HepG2 (cell line): ENCODE results near the gene PRMT5. TPM values are rescaled to one million over a fixed set of nuclear protein-coding genes. Genes with fewer than 3 reads are reported as not detected.

Source experiments
- BORCS8-MEF2B ChIP-seq: sonication (generic); formaldehyde crosslinking; IDR thresholded peaks from 2 replicates; pipeline ENCODE4 v1.8.0; 2022; ENCODE audit warnings: mild to moderate bottlenecking, missing genetic modification reagents
- CREB1 ChIP-seq, 2 experiments: fragments of 450-650 bp in 1 of 2; IDR thresholded peaks; 2 replicates each; pipeline ENCODE4 v1.6.1; 2016 to 2017; ENCODE audit warnings: control low read depth in 1 of 2, mild to moderate bottlenecking in 1 of 2, missing compliant biosample characterization in 1 of 2, missing genetic modification characterization in 1 of 2
- FOXO4 ChIP-seq: sonication (generic); formaldehyde crosslinking; conservative IDR thresholded peaks from 2 replicates; pipeline ENCODE4 v1.8.1; 2023; ENCODE audit warnings: missing genetic modification reagents
- GATAD1 ChIP-seq: IDR thresholded peaks from 2 replicates; pipeline ENCODE4 v1.6.1; 2016; ENCODE audit warnings: missing genetic modification reagents, missing compliant biosample characterization
- GMEB1 ChIP-seq: sonication (generic); formaldehyde crosslinking; IDR thresholded peaks from 2 replicates; pipeline ENCODE4 v1.5.1; 2020; ENCODE audit warnings: missing genetic modification reagents, mild to moderate bottlenecking, borderline replicate concordance
- KMT2B ChIP-seq: IDR thresholded peaks from 2 replicates; pipeline ENCODE4 v1.6.1; 2016; ENCODE audit warnings: missing genetic modification reagents, missing compliant biosample characterization
- MEIS1 ChIP-seq: sonication (generic); formaldehyde crosslinking; IDR thresholded peaks from 2 replicates; pipeline ENCODE4 v1.9.0; 2021; ENCODE audit warnings: mild to moderate bottlenecking, missing genetic modification reagents, moderate library complexity, borderline replicate concordance
- NFIC ChIP-seq: IDR thresholded peaks from 2 replicates; pipeline ENCODE4 v1.6.1; 2012; ENCODE audit warnings: mild to moderate bottlenecking, low read length, inconsistent platforms
- NFKBIZ ChIP-seq: IDR thresholded peaks from 2 replicates; pipeline ENCODE4 v1.6.1; 2018; ENCODE audit warnings: missing genetic modification reagents, missing compliant biosample characterization
- ONECUT2 ChIP-seq: sonication (generic); formaldehyde crosslinking; IDR thresholded peaks from 2 replicates; pipeline ENCODE4 v1.4.0; 2020; ENCODE audit warnings: missing genetic modification reagents
- PAX8 ChIP-seq: sonication (generic); formaldehyde crosslinking; IDR thresholded peaks from 2 replicates; pipeline ENCODE4 v1.8.0; 2022; ENCODE audit warnings: mild to moderate bottlenecking, missing genetic modification reagents, borderline replicate concordance
- SRY ChIP-seq: sonication (generic); formaldehyde crosslinking; IDR thresholded peaks from 2 replicates; pipeline ENCODE4 v1.8.0; 2022; ENCODE audit warnings: mild to moderate bottlenecking, missing genetic modification reagents
- TCF7 ChIP-seq: sonication (generic); IDR thresholded peaks from 2 replicates; pipeline ENCODE4 v1.6.1; 2016; ENCODE audit warnings: antibody characterized with exemption, low read depth
- TEF ChIP-seq: sonication (generic); formaldehyde crosslinking; IDR thresholded peaks from 2 replicates; pipeline ENCODE4 v1.5.0; 2020; ENCODE audit warnings: missing genetic modification reagents
- TRIM24 ChIP-seq: sonication (generic); formaldehyde crosslinking; IDR thresholded peaks from 2 replicates; pipeline ENCODE4 v1.8.0; 2022; ENCODE audit warnings: mild to moderate bottlenecking, missing genetic modification reagents
- ZKSCAN1 ChIP-seq: fragments of 150-350 bp; IDR thresholded peaks from 2 replicates; pipeline ENCODE4 v1.6.1; 2014; ENCODE audit warnings: low read length
- ZNF253 ChIP-seq: sonication (generic); formaldehyde crosslinking; IDR thresholded peaks from 2 replicates; pipeline ENCODE4 v1.8.0; 2022; ENCODE audit warnings: mild to moderate bottlenecking, missing genetic modification reagents, borderline replicate concordance
- ZNF615 ChIP-seq: sonication (generic); formaldehyde crosslinking; IDR thresholded peaks from 2 replicates; pipeline ENCODE4 v1.5.0; 2020; ENCODE audit warnings: mild to moderate bottlenecking, missing genetic modification reagents, borderline replicate concordance
- ZNF816 ChIP-seq: sonication (generic); formaldehyde crosslinking; IDR thresholded peaks from 2 replicates; pipeline ENCODE4 v1.8.0; 2022; ENCODE audit warnings: missing genetic modification reagents, mild to moderate bottlenecking, borderline replicate concordance
- ZNF879 ChIP-seq: sonication (generic); formaldehyde crosslinking; IDR thresholded peaks from 2 replicates; pipeline ENCODE4 v1.8.1; 2023; ENCODE audit warnings: missing genetic modification reagents
- polyA plus RNA-seq, 8 experiments: library from polyadenylated mRNA; depleted of rRNA in 3 of 8; stranded (reverse) in 7 of 8; unstranded in 1 of 8; fragments of >200 nt; fragmentation: Illumina TruSeq in 4 of 8; extraction: Trizol in 4 of 8; gene quantifications; 2 replicates each; pipeline versions ENCODE4 v1.2.1 to v1.2.3, GENCODE V29; 2011 to 2016; ENCODE audit warnings: low read depth in 4 of 8, missing spikeins in 1 of 8, mixed read lengths in 1 of 8; ENCODE audit not compliant: insufficient read depth in 1 of 8
- total RNA-seq, 5 experiments: library from RNA; depleted of rRNA; stranded (reverse); fragments of >200 nt; fragmentation: Illumina TruSeq; extraction: Trizol; gene quantifications; 2 replicates each; pipeline ENCODE4 v1.2.3, GENCODE V29; 2016; ENCODE audit warnings: low read depth in 1 of 5
- TF ChIP-seq, protein P1 (sequence below): sonication (generic); formaldehyde crosslinking; IDR thresholded peaks from 2 replicates; pipeline ENCODE4 v1.5.1; 2020; ENCODE audit warnings: missing genetic modification reagents, mild to moderate bottlenecking, borderline replicate concordance
- TF ChIP-seq, protein P2 (sequence below): sonication (generic); formaldehyde crosslinking; IDR thresholded peaks from 2 replicates; pipeline ENCODE4 v1.8.0; 2022; ENCODE audit warnings: missing genetic modification reagents, mild to moderate bottlenecking, moderate library complexity, borderline replicate concordance
- TF ChIP-seq, protein P3 (sequence below): sonication (generic); formaldehyde crosslinking; IDR thresholded peaks from 2 replicates; pipeline ENCODE4 v1.8.0; 2023; ENCODE audit warnings: mild to moderate bottlenecking, missing genetic modification reagents

The PRMT5 gene
- total and polyA plus RNA-seq, 2 of the 13 experiments (the other 11 are each of a cell fraction or from before 2014, with no cell fraction given), result 210 to 354 TPM

DNA sequence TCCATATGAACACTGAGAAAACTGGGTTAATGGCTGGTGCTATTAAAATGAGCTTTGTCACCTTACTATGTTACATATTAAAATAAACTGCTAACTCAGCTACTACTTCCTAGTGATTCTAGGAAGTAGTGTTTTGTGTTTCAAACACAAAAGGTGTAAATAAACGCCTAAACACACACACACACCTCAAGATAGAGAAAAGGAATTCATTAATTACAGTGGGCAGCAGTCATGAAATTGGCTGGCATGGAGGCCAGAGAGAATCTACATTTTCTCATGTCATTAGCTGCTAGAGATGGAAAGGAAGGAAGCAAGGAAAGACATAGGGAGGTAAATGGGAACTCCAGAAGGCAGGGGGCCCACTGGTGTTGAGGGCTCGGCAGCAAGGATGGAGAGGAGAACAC lies 787 bp upstream of the PRMT5 start (continued):
- TF ChIP-seq ZNF615 (CRISPR knock-in tag) (0 out of 2 replicates have a peak, but pooled peaks have one; percentile 18), SRY (no peak), GMEB1 (CRISPR knock-in tag) (no peak), ZKSCAN1 (no peak), TEF (CRISPR knock-in tag) (no peak), ZNF879 (CRISPR knock-in tag) (no peak; the same call in 1 of the 2 replicates), GATAD1 (no peak), CREB1 (IDR thresholded peaks at IDR 0.05) (no peak), CREB1 (CRISPR knock-in tag; IDR thresholded peaks at IDR 0.05) (no peak), PAX8 (CRISPR knock-in tag) (no peak), FOXO4 (CRISPR knock-in tag) (no peak), BORCS8-MEF2B (no peak), TCF7 (no peak), MEIS1 (CRISPR knock-in tag) (no peak), TRIM24 (CRISPR knock-in tag) (no peak), ZNF253 (CRISPR knock-in tag) (no peak), KMT2B (CRISPR knock-in tag) (no peak), ZNF816 (CRISPR knock-in tag) (no peak), NFIC (no peak), NFKBIZ (CRISPR knock-in tag) (no peak), ONECUT2 (CRISPR knock-in tag) (no peak)
- TF ChIP-seq, protein P1, sequence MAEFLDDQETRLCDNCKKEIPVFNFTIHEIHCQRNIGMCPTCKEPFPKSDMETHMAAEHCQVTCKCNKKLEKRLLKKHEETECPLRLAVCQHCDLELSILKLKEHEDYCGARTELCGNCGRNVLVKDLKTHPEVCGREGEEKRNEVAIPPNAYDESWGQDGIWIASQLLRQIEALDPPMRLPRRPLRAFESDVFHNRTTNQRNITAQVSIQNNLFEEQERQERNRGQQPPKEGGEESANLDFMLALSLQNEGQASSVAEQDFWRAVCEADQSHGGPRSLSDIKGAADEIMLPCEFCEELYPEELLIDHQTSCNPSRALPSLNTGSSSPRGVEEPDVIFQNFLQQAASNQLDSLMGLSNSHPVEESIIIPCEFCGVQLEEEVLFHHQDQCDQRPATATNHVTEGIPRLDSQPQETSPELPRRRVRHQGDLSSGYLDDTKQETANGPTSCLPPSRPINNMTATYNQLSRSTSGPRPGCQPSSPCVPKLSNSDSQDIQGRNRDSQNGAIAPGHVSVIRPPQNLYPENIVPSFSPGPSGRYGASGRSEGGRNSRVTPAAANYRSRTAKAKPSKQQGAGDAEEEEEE (CRISPR knock-in tag), result no peak
- TF ChIP-seq, protein P2, sequence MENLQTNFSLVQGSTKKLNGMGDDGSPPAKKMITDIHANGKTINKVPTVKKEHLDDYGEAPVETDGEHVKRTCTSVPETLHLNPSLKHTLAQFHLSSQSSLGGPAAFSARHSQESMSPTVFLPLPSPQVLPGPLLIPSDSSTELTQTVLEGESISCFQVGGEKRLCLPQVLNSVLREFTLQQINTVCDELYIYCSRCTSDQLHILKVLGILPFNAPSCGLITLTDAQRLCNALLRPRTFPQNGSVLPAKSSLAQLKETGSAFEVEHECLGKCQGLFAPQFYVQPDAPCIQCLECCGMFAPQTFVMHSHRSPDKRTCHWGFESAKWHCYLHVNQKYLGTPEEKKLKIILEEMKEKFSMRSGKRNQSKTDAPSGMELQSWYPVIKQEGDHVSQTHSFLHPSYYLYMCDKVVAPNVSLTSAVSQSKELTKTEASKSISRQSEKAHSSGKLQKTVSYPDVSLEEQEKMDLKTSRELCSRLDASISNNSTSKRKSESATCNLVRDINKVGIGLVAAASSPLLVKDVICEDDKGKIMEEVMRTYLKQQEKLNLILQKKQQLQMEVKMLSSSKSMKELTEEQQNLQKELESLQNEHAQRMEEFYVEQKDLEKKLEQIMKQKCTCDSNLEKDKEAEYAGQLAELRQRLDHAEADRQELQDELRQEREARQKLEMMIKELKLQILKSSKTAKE (CRISPR knock-in tag), result peak; percentile 18; the same call in 1 of the 2 replicates
- TF ChIP-seq, protein P3, sequence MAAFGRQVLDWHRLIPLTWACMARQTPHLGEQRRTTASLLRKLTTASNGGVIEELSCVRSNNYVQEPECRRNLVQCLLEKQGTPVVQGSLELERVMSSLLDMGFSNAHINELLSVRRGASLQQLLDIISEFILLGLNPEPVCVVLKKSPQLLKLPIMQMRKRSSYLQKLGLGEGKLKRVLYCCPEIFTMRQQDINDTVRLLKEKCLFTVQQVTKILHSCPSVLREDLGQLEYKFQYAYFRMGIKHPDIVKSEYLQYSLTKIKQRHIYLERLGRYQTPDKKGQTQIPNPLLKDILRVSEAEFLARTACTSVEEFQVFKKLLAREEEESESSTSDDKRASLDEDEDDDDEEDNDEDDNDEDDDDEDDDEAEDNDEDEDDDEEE (CRISPR knock-in tag), result no peak
